Activated effector memory CD4-positive, alpha-beta T cell treated with Interleukin-2 at 50 U/mL for 16 hours (primary cell): Measurements from ENCODE around the gene RHBDF2.
"Not testable (repeated sequence)": the region's sequence is repeated elsewhere in the genome, so short reads cannot be mapped to it uniquely, and the experiment has no call there.

Experiments used
- DNase-seq: peaks from one replicate; pipeline ENCODE4 v3.0.0-alpha.2; 2020

The RHBDF2 gene

GRCh38 chr17:76537578-76538280 lies 36.5 kb upstream of the RHBDF2 start, which contains the start of gene CYGB:
Gene CYGB (minus strand): TSS chr17:76537709. CDS start chr17:76537542, 167 bp downstream.
- DNase-seq: no peak

DNA sequence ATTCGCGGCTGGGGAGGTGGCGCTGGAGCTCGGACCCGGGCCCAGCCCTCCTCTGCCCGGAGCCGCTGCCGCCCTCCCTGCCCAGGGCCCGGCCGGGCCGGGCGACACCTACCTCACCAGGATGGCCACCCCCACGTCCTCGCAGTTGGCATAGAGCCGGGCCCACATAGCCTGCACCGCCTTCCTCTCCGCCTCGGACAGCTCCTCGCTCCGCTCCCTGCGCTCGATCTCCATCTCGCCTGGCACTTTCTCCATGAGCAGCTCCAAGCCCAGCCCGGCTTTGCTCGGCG lies 36.0 kb upstream of the RHBDF2 start:
- no peak for DNase-seq

DNA sequence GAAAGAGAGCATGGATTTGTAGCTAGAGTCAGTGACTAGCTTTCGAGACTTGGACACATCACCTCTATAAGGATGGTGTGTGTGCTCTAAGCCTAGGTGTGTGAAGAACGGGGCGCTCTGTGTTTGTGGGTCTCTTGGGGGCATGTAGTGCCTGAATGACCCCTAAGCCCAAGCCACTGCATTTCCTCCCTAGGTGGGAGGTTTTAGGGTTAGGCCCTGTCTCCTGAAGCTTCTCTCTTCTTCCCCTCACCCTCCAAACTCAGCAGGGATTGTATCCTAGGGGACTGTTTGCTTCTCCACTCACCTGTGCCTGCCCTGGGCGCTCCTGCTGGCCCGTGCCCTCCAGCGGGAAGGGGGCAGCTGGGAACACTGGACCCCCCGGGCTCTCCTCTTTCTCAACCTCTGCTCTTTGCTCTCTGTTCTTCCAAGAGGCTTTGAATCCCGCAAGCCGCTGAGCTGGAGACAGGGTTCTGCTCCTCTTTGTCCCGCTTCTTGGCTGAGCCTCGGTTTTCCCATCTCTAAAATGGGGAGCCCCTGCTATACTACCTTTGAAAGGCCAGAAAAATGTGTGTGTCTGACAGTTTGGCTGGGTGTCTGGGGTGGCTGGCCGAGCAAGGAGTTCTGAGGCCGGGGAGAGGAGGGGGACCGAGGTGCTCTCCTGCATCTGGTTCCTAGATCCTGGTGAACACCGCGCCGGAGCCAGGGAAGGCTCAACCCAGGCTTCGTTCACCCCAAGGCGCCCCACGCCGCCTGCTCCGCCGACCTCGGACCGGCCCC lies 35.5 kb upstream of the RHBDF2 start:
- no peak for DNase-seq

DNA sequence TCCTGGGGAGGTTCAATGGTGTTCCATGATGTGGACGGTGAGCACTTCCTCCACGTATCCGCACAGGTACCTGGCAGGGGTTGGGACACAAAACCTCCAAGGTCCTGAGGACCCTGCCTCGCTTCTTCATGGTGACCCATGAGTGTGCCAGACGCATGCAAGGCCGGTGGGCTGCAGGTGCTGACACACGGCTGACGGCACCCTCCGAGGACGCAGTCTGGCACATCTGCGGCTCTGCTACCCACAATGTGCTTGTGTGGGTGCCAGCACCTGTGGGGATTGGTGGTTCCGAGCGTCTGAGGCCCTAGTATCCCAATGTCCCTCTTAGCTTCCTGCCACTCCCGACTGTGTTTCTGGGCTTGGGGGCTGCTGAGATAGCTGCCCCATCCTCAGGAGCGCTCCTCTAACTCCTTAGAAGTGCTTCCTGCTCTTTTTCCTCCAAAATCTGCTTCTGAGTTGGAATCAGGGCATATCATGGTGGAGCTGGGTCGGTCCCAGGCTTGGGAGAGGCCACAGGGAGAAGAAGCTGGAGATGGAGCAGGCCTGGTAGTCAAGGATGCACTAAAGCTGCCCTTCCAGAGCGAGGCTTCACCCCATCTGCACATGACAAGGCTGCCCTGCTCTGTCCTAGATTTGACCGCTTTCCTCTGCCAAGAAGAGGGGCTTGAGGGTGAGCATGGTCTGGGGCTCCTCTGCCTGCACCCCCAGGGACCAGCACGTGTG lies 34.7 kb upstream of the RHBDF2 start:
- DNase-seq: no peak

DNA sequence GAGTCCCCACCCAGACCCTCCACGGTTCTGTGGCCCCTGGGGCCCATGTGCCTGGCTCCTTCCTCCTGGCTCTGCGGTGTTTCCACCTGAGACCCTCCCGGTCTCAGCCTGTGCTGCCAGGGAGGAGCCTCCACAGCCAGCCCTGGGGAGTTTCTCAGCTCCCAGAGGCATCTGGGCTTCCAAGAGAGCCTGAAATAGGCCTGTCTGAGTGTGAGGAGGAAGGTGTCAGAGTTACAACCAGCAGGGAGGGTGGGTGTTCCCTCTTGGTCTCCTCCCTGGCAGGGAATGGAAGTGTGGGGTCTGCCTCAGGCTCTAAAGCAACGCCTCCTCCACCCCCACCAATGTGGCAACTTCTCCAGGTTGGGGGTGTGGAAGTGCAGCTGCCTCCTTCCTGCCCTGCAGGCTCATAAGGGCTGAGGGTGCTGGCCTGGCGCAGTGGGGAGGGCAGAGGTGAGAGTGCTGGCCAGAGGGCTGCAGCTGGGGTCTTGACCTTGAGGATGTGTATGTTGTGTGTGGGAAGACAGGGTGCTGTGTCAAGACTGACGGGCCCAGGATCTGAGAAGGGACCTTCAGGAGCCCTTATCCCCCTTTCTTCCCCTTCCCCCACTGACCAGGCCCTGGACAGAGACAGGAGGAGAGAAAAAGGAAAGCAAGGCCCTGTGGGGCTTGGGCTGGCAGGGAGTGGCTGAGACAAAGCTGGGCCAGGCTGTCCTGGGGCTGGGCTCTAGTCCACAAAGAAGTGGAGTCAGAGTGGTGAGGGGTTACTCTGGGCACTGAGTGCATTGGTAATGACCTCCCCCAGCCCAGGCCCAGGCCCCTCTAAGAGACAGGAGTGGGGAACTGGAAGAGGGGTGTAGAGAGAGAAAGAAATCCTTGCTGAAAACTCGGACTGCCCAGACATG lies 33.9 kb upstream of the RHBDF2 start:
- no peak for DNase-seq

GRCh38 chr17:76533640-76534359 lies 32.6 kb upstream of the RHBDF2 start:
- not testable (repeated sequence) for DNase-seq

GRCh38 chr17:76532072-76532651 lies 30.9 kb upstream of the RHBDF2 start:
- no peak for DNase-seq

DNA sequence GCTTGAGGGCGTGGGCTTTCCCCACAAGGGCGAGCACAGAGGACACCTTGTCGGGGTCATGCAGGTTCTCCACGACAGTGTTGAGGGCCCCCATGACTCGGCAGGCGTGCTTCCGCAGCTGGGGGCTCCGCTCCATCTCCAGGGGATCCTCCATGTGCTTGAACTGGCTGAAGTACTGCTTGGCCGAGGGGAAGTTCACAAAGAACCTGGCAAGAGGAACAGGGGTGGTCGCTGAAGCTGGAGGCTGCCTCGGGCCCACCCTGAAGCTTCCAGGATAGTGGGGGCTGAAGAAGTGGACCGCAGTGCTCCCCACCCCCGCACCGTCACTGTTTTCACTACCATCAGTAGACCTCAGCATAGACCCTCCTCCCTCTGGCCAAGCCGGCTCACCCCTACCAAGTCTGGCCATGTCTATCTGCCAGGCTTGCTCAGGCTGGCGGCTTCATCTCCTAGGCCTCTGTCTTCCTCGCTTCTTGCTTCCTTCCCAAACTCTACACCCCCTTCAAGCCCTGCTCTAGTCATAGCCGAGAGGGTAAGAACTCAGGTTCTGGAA lies 30.3 kb upstream of the RHBDF2 start:
- no peak for DNase-seq

DNA sequence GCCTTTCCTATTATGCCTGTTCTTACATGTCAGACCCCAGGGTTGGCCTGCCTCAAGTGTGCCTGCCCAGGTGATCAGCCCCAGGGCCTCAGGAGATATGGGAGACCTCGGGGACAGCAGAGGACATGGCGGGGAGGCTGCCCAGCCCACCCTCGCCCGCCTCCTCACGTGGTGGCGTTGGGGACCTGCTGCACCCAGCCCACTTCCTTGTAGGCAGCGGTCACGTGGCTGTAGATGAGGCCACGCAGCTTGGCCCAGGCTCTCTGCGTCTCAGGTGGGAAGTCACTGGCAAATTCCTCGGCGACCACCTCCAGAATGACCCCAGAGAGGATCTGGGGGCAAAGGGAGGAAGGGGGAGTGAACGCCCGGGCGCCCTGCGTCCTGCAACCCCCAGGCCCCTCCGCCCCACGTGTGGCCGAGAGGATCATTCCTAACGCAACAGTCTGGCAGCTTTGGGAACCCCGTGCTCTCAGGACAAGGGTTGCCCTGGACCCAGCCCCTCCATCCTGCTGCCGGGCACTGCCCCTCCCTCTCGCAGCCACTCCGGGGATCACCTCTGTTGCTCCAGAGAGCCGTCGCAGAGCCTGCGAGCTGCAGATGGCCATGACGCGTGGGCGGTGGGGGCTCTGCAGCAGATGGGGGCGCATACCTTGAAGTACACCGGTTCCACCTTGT lies 29.7 kb upstream of the RHBDF2 start:
- DNase-seq: no peak

GRCh38 chr17:76530095-76530723 lies 29.0 kb upstream of the RHBDF2 start:
- no peak for DNase-seq

GRCh38 chr17:76529224-76530094 lies 28.2 kb upstream of the RHBDF2 start:
- no peak for DNase-seq

GRCh38 chr17:76528528-76529223 lies 27.5 kb upstream of the RHBDF2 start:
- no peak for DNase-seq

GRCh38 chr17:76528156-76528527 lies 26.9 kb upstream of the RHBDF2 start:
- DNase-seq: no peak

- DNase-seq: peak; percentile 40
Measured at GRCh38 chr17:76527430-76528111, 26.3 kb upstream of the RHBDF2 start.

DNA sequence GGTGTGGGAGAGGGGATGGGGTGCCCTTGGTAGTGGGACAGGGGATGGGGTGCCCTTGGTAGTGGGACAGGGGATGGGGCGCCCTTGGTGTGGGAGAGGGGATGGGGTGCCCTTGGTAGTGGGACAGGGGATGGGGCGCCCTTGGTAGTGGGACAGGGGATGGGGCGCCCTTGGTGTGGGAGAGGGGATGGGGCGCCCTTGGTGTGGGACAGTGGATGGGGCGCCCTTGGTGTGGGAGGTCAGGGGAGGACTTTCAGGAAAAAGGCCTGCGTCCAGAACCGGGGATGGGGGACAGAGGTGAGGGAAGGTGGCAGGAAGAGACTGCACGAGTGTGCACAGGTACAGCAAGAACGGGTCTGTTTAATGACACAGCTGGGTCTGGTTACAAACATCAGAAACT lies 25.8 kb upstream of the RHBDF2 start:
- not testable (repeated sequence) for DNase-seq

DNA sequence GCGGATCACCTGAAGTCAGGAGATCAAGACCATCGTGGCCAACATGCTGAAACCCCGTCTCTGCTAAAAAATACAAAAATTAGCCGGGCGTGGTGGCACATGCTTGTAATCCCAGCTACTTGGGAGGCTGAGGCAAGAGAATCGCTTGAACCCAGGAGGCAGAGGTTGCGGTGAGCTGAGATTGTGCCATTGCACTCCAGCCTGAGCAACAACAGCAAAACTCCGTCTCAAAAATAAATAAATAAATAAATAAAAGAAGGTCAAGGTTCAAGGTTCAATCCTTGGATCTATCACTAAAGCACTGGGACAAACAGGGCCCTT lies 24.2 kb upstream of the RHBDF2 start:
- DNase-seq: not testable (repeated sequence)

DNA sequence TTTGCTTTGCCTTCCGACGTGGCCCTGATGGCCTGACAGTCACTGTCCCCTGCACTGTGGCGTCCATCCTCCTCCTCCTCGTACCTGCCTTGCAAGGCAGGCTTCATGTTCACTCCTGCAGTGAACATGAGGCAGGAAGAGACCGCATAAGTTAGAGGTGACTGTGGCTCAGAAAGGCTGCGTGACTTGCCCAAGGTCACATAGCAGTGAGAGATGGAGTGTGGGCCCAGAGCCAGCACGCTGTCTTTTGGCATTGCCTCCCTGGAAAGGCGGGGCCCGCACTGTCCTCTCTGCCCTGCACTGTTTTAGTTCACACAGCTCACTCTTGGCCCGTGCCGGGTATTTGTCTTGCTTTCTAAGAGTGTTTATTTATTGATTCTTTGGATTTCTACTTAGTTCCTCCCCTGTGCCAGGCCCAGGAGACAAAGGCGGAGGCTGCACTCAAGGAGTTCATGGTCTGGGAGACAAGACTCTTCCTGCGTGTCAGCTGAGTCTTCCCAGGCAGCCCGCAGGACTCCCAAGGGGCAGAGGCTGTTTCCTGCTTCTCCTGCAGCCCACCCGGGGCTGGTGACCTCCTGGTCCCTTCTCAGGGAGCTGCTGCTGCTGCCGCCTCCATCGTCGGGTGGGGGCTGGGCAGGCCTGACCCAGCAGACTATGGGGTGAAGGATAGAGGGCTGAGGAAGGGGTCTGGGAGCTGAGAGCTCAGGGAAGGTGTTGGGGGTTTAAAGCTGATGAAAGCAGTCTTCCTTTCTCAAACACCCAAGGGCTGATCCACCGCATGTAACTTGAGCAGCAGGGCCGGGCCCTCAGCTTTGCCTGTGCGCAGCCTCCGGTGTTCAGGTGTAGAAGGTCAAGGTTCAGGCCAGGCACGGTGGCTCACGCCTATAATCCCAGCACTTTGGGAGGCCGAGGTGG lies 23.6 kb upstream of the RHBDF2 start:
- no peak for DNase-seq
